Stomach (tissue), 9 donors: ENCODE measurements around the gene MYH11. TPM values are rescaled to one million over a fixed set of nuclear protein-coding genes. Genes with fewer than 3 reads are reported as not detected.

ENCODE experiments used
- DNase-seq, 2 donors: peaks; one replicate each; pipeline versions ENCODE4 v3.0.0 to v3.0.0-alpha.2; 2013 to 2019
- H3K27ac ChIP-seq, 5 donors: fragments of 200-600 bp in 4 of 5; sonication (generic) in 4 of 5; one replicate each; pipeline ENCODE4 v1.5.1; 2013 to 2019; ENCODE audit warnings: mild to moderate bottlenecking in 1 of 5, moderate library complexity in 1 of 5
- H3K27me3 ChIP-seq, 3 donors: fragments of 200-600 bp; sonication (generic); one replicate each; pipeline ENCODE4 v1.5.1; 2017 to 2019; ENCODE audit warnings: mixed run types in 1 of 3
- H3K36me3 ChIP-seq, 4 donors: fragments of 200-600 bp; sonication (generic); 1 replicate in 3 of 4; 2 replicates in 1 of 4; pipeline ENCODE4 v1.5.1; 2016 to 2019
- H3K4me1 ChIP-seq, 4 donors: fragments of 200-600 bp; sonication (generic); one replicate each; pipeline ENCODE4 v1.5.1; 2016 to 2019
- H3K4me3 ChIP-seq, 4 donors: fragments of 200-600 bp; sonication (generic) in 3 of 4; one replicate each; pipeline ENCODE4 v1.5.1; 2016 to 2019; ENCODE audit warnings: mild to moderate bottlenecking in 1 of 4
- H3K9me3 ChIP-seq, 4 donors: fragments of 200-600 bp; sonication (generic); one replicate each; pipeline ENCODE4 v1.5.1; 2016 to 2019
- CTCF ChIP-seq, 7 experiments: fragments of 450-650 bp in 4 of 7; fragments of 200-600 bp in 3 of 7; sonication (generic) in 3 of 7; IDR thresholded peaks; one replicate each; pipeline ENCODE4 v1.5.1; 2016 to 2019; ENCODE audit warnings: antibody characterized with exemption in 7 of 7, control low read depth in 2 of 7, mild to moderate bottlenecking in 1 of 7
- EP300 ChIP-seq: sonication (generic); formaldehyde crosslinking; IDR thresholded peaks from one replicate; pipeline ENCODE4 v1.6.1; 2017; ENCODE audit warnings: antibody characterized with exemption
- POLR2A ChIP-seq, 4 donors: fragments of 450-650 bp; IDR thresholded peaks; one replicate each; pipeline ENCODE4 v1.6.1; 2016; ENCODE audit warnings: antibody characterized with exemption in 4 of 4, control low read depth in 2 of 4, mild to moderate bottlenecking in 1 of 4, moderate library complexity in 1 of 4
- POLR2AphosphoS5 ChIP-seq, 3 donors: sonication (generic); formaldehyde crosslinking; IDR thresholded peaks; one replicate each; pipeline ENCODE4 v1.6.1; 2016; ENCODE audit warnings: antibody characterized with exemption in 3 of 3
- WGBS, 5 donors: extraction: QIAGEN DNeasy Blood & Tissue Kit in 3 of 5; methylation state at CpG; one replicate each; pipeline versions ENCODE4 v1.1.5 to v1.1.7; 2013 to 2018; 5-methylcytosine and 5-hydroxymethylcytosine counted together
- intact Hi-C: fragments of 100-400 bp; cut with DNase I; formaldehyde crosslinking; loops from one replicate; pipeline ENCODE4 v1.15.1; 2023; ENCODE audit warnings: low total_unique reads
- polyA plus RNA-seq, 3 donors: library from polyadenylated mRNA; stranded (reverse); fragments of 200-250 nt; gene quantifications; one replicate each; pipeline ENCODE4 v1.2.3, GENCODE V29; 2013
- total RNA-seq, 5 donors: library from RNA; depleted of rRNA; stranded (reverse); fragments of >200 nt; gene quantifications; one replicate each; pipeline versions ENCODE4 v1.1.0 to v1.2.3, GENCODE V29; 2014 to 2016
- donor health status: healthy with polysubstance abuse.
- donor health status: Bipolar disorder and iron deficiency.
- donor health status: healthy.

The MYH11 gene
- total and polyA plus RNA-seq, 8 donors = 33.8 to 3,048 (median 865) TPM

GRCh38 chr16:15726715-15727114 lies 130.1 kb downstream of the MYH11 start:
- Histone ChIP-seq H3K27me3 (no peaks in the 10 kb centered on the region), H3K27ac (no peak overlapping the region), H3K9me3 (no peaks in the 10 kb centered on the region), H3K4me3 (no peak overlapping the region), H3K36me3 (peaks cover 35 to 100% (median 69%) of the 10 kb centered on the region in 4 donors), H3K4me1 (peaks cover 0 to 10% (median 5%) of the 10 kb centered on the region in 4 donors)
- peak; percentile 55 to 82 for DNase-seq
- intact Hi-C loops = no loop called here
- TF ChIP-seq CTCF (IDR thresholded peaks at IDR 0.05) (no peak), POLR2A (IDR thresholded peaks at IDR 0.05) (no peak), POLR2AphosphoS5 (IDR thresholded peaks at IDR 0.05) (no peak), EP300 (no peak)
- 36 to 79% (median 48%) methylated on average over 17 to 18 of the region's 18 CpGs for WGBS, 5 donors

GRCh38 chr16:15725641-15726240 lies 131.1 kb downstream of the MYH11 start:
- Histone ChIP-seq H3K27me3 (no peaks in the 10 kb centered on the region), H3K36me3 (peaks cover 39 to 100% (median 77%) of the 10 kb centered on the region in 4 donors), H3K9me3 (no peaks in the 10 kb centered on the region), H3K27ac (no peak overlapping the region), H3K4me1 (peaks cover 0 to 10% (median 5%) of the 10 kb centered on the region in 4 donors), H3K4me3 (no peak overlapping the region)
- intact Hi-C loops = no loop called here
- TF ChIP-seq POLR2AphosphoS5 (IDR thresholded peaks at IDR 0.05) = no peak
- TF ChIP-seq CTCF (IDR thresholded peaks at IDR 0.05) = no peak
- no peak for TF ChIP-seq EP300
- 87 to 98% (median 94%) methylated on average over 5 of the region's 5 CpGs for WGBS, 5 donors
- no peak for DNase-seq

GRCh38 chr16:15723808-15724207 lies 133.0 kb downstream of the MYH11 start:
- no peak for DNase-seq
- intact Hi-C loops = no loop called here
- H3K27me3 ChIP-seq = no peaks in the 10 kb centered on the region
- peaks cover 0 to 10% (median 5%) of the 10 kb centered on the region in 4 donors for H3K4me1 ChIP-seq
- H3K36me3 ChIP-seq = peaks cover 57 to 100% (median 92%) of the 10 kb centered on the region in 4 donors
- no peaks in the 10 kb centered on the region for H3K9me3 ChIP-seq
- no peak for TF ChIP-seq CTCF (IDR thresholded peaks at IDR 0.05)
- TF ChIP-seq POLR2AphosphoS5 (IDR thresholded peaks at IDR 0.05) = no peak
- no peak for TF ChIP-seq POLR2A (IDR thresholded peaks at IDR 0.05)
- no peak for TF ChIP-seq EP300
- H3K27ac ChIP-seq = no peak overlapping the region
- no peak overlapping the region for H3K4me3 ChIP-seq
- WGBS, 5 donors = 89 to 97% (median 95%) methylated on average over 7 of the region's 7 CpGs

- H3K27me3 ChIP-seq = no peaks in the 10 kb centered on the region
- WGBS, 5 donors = 89 to 98% (median 95%) methylated on average over 14 of the region's 14 CpGs
- no peaks in the 10 kb centered on the region for H3K9me3 ChIP-seq
- no peak for DNase-seq
- H3K4me3 ChIP-seq = no peak overlapping the region
- TF ChIP-seq EP300 (no peak), CTCF (IDR thresholded peaks at IDR 0.05) (no peak), POLR2A (IDR thresholded peaks at IDR 0.05) (no peak), POLR2AphosphoS5 (IDR thresholded peaks at IDR 0.05) (no peak)
- H3K4me1 ChIP-seq = peaks cover 0 to under 1% (median under 1%) of the 10 kb centered on the region in 4 donors
- intact Hi-C loops = no loop called here
- peaks cover 72 to 100% (median 96%) of the 10 kb centered on the region in 4 donors for H3K36me3 ChIP-seq
- H3K27ac ChIP-seq = no peak overlapping the region
These were observed 135.8 kb downstream of the MYH11 start for GRCh38 chr16:15721018-15721417.
